Nephron progenitor cell (in vitro differentiated cells): ENCODE results near the gene NFAM1.

Experiments
- DNase-seq: peaks from one replicate; pipeline ENCODE4 v3.0.0; 2021
- H3K27ac Mint-ChIP-seq: 2 replicates; pipeline ENCODE4 v1.8.0; 2021; ENCODE audit warnings: mild to moderate bottlenecking, moderate library complexity, mixed read lengths
- H3K27me3 Mint-ChIP-seq: 2 replicates; pipeline ENCODE4 v1.8.0; 2021; ENCODE audit warnings: mild to moderate bottlenecking, low read depth, mixed read lengths; ENCODE audit not compliant: poor library complexity
- H3K36me3 Mint-ChIP-seq: 2 replicates; pipeline ENCODE4 v1.8.0; 2021; ENCODE audit warnings: low read depth, mixed read lengths
- H3K4me1 Mint-ChIP-seq: 2 replicates; pipeline ENCODE4 v1.8.0; 2021; ENCODE audit warnings: mixed read lengths
- H3K4me3 Mint-ChIP-seq: 2 replicates; pipeline ENCODE4 v1.8.0; 2021; ENCODE audit warnings: mild to moderate bottlenecking, moderate library complexity, mixed read lengths
- H3K9me3 Mint-ChIP-seq: 2 replicates; pipeline ENCODE4 v1.8.0; 2021; ENCODE audit warnings: mild to moderate bottlenecking, moderate library complexity, mixed read lengths
- TF ChIP-seq, protein P1 (sequence below): fragments of 200-600 bp; sonication (generic); IDR thresholded peaks from 2 replicates; pipeline ENCODE4 v1.5.0; 2021; ENCODE audit warnings: antibody characterized with exemption

NFAM1 gene, protein sequence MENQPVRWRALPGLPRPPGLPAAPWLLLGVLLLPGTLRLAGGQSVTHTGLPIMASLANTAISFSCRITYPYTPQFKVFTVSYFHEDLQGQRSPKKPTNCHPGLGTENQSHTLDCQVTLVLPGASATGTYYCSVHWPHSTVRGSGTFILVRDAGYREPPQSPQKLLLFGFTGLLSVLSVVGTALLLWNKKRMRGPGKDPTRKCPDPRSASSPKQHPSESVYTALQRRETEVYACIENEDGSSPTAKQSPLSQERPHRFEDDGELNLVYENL

DNA sequence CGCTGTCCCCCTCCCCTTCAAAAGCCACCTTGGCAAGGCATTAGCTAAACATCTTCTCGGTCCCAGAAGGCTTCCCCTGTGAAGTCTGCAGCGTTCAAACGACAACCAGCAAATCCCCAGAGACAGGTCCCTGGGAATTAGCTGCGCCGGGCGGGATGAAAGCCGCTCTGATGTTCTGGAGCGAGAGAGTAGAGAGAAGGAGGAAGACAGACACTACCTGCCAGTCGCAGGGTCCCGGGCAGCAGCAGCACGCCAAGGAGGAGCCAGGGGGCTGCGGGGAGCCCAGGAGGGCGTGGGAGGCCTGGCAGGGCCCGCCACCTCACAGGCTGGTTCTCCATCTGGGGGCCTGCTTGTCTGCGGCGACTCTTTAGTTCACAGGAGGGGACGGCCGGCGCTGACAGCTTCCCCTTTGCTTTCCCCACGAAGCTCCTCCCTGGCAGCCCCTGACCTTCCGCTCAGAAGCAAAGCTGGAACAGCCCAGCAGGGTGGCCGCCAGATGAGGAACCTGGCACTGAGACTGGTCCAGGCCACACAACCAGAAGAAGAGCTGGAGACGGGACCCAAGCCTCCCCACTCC, at the start of gene NFAM1:
TSS of gene NFAM1 (minus strand) at position 384 of the 577 bp plus-strand sequence. CDS start at position 338, 46 bp downstream.
- peaks cover 60% of the 10 kb centered on the region for H3K27me3 Mint-ChIP-seq
- TF ChIP-seq, protein P1, sequence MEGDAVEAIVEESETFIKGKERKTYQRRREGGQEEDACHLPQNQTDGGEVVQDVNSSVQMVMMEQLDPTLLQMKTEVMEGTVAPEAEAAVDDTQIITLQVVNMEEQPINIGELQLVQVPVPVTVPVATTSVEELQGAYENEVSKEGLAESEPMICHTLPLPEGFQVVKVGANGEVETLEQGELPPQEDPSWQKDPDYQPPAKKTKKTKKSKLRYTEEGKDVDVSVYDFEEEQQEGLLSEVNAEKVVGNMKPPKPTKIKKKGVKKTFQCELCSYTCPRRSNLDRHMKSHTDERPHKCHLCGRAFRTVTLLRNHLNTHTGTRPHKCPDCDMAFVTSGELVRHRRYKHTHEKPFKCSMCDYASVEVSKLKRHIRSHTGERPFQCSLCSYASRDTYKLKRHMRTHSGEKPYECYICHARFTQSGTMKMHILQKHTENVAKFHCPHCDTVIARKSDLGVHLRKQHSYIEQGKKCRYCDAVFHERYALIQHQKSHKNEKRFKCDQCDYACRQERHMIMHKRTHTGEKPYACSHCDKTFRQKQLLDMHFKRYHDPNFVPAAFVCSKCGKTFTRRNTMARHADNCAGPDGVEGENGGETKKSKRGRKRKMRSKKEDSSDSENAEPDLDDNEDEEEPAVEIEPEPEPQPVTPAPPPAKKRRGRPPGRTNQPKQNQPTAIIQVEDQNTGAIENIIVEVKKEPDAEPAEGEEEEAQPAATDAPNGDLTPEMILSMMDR: no peak
- H3K27ac Mint-ChIP-seq: no peak within 1 kb of the TSS
- peak; percentile 41 for DNase-seq
- H3K36me3 Mint-ChIP-seq: no peaks in the 10 kb centered on the region
- H3K9me3 Mint-ChIP-seq: no peaks in the 10 kb centered on the region
- peak within 1 kb of the TSS; percentile 76 for H3K4me3 Mint-ChIP-seq
- peaks cover 53% of the 10 kb centered on the region for H3K4me1 Mint-ChIP-seq

DNA sequence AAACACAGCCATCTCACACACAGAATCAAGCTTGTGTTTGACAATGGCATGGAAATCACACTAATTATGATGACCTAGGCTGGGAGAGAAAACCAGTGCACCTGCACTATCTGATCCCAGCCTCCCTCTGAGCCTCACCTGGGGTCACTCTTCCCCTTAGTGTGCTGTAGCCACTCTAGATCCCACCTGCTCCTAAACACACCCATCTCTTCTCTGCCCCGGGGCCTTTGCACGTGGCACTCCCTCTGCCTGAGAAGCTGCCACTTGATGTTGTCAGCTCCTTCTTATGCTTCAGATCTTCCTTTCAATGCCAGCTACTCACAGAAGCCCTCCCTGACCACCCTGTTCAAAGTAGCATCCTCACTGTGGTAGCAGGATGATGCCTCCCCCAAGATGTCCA, 42.9 kb upstream of the NFAM1 start:
- no peak overlapping the region for H3K27ac Mint-ChIP-seq
- TF ChIP-seq, protein P1: no peak
- no peaks in the 10 kb centered on the region for H3K36me3 Mint-ChIP-seq
- no peaks in the 10 kb centered on the region for H3K9me3 Mint-ChIP-seq
- DNase-seq: no peak
- peaks cover 34% of the 10 kb centered on the region for H3K4me1 Mint-ChIP-seq
- H3K4me3 Mint-ChIP-seq: no peak overlapping the region
- H3K27me3 Mint-ChIP-seq: peaks cover 21% of the 10 kb centered on the region

DNA sequence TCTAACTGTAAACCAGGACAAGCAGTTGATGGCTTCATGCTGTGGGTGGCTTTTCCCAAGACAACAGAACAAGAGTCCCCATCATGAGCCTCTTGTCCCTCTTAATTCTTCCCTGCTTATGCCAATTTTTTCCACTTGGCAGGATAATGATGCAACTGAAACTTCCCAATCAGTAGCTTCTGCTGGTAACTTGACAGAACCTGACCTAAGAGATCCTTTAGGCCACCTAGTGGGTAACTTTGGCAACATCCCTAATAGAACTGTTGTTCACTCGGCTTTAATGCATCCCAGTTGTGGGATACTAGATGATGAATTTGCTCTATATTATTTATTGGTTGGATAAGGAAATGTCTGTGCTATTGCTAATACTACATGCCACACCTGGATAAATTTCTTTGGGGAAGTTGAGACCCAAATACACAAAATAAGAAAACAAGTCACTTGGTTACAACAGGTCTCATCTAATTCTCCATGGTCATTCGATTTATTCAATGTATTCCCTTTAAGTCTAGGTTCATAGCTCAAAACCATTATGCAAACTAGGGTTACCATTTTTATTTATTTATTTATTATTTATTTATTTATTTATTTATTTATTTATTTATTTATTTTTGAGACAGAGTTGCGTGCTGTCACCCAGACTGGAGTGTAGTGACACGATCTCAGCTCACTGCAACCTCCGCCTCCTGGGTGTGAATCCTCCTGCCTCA, 41.4 kb upstream of the NFAM1 start:
- no peak for DNase-seq
- peaks cover 21% of the 10 kb centered on the region for H3K4me1 Mint-ChIP-seq
- TF ChIP-seq, protein P1: peak; percentile 78
- H3K36me3 Mint-ChIP-seq: no peaks in the 10 kb centered on the region
- H3K27me3 Mint-ChIP-seq: peaks cover 33% of the 10 kb centered on the region
- no peak overlapping the region for H3K4me3 Mint-ChIP-seq
- no peak overlapping the region for H3K27ac Mint-ChIP-seq
- no peaks in the 10 kb centered on the region for H3K9me3 Mint-ChIP-seq

DNA sequence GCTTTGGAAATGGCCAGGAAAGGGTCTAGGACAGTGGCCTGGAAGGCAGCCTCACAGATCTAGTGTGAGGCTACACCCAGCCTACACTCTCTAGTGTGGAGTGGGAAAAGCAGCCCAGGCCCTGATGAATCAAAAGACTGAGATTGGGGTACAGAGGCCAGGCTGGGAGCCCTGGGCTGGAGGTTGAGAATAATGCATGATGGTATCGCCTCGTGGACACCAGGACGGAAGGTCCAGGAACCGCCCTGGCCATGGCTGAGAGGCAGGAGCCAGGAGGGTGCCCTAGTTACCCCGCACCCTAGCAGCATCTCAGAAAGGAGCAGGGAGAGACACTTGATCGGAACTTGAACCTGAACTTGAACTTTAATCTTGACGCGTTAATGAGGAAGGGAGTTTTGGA, 40.5 kb upstream of the NFAM1 start:
- Mint-ChIP-seq H3K4me3 (no peak overlapping the region), H3K9me3 (no peaks in the 10 kb centered on the region), H3K27me3 (peaks cover 42% of the 10 kb centered on the region), H3K36me3 (no peaks in the 10 kb centered on the region), H3K4me1 (peaks cover 16% of the 10 kb centered on the region), H3K27ac (peak overlapping the region; percentile 5)
- TF ChIP-seq, protein P1: no peak
- DNase-seq: no peak

DNA sequence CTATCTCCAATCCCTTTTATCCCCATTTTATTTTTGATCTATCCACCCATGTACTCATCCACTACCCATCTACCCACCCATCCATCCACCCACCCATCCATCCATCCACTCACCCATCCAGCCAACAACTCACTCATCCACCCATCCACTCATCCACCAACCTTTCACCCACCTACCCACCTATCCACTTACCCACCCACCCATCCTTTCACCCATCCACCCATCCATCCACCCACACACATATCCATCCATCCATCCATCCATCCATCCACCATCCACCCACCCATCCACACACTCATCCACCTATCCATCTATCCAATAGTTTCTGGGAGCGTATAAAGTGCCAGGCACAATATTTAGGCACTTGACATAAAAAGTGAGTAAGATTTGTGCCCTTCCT, 39.2 kb upstream of the NFAM1 start:
- H3K27me3 Mint-ChIP-seq: peaks cover 42% of the 10 kb centered on the region
- no peaks in the 10 kb centered on the region for H3K9me3 Mint-ChIP-seq
- H3K4me1 Mint-ChIP-seq: peaks cover 16% of the 10 kb centered on the region
- H3K27ac Mint-ChIP-seq: no peak overlapping the region
- no peaks in the 10 kb centered on the region for H3K36me3 Mint-ChIP-seq
- TF ChIP-seq, protein P1: no peak
- DNase-seq: no peak
- H3K4me3 Mint-ChIP-seq: no peak overlapping the region
